Measurements from ENCODE around the gene CELF1.

Gene CELF1

GRCh38 chr11:47485107-47485506 lies 67.8 kb downstream of the CELF1 start:
- H3K27me3 ChIP-seq (ENCODE audit: insufficient read depth, low read depth, severe bottlenecking) = no peaks in the 10 kb centered on the region
- no peak overlapping the region for H3K4me3 ChIP-seq (ENCODE audit: low read depth, low read length)
- H3K36me3 ChIP-seq = peaks cover 74% of the 10 kb centered on the region
- TF ChIP-seq CTCF (IDR thresholded peaks at IDR 0.05; ENCODE audit: low read depth, low read length) = no peak
- H3K27ac ChIP-seq = no peak overlapping the region
- no peak for DNase-seq
- no peaks in the 10 kb centered on the region for H3K9me3 ChIP-seq (ENCODE audit: severe bottlenecking)

GRCh38 chr11:47483457-47483856 lies 69.5 kb downstream of the CELF1 start:
- DNase-seq = no peak
- Histone ChIP-seq H3K36me3 (peaks cover 82% of the 10 kb centered on the region), H3K9me3 (ENCODE audit: severe bottlenecking) (no peaks in the 10 kb centered on the region), H3K27ac (no peak overlapping the region), H3K4me3 (ENCODE audit: low read depth, low read length) (no peak overlapping the region), H3K27me3 (ENCODE audit: insufficient read depth, low read depth, severe bottlenecking) (no peaks in the 10 kb centered on the region)
- TF ChIP-seq CTCF (IDR thresholded peaks at IDR 0.05; ENCODE audit: low read depth, low read length) = no peak

- Histone ChIP-seq H3K27me3 (ENCODE audit: insufficient read depth, low read depth, severe bottlenecking) (no peaks in the 10 kb centered on the region), H3K9me3 (ENCODE audit: severe bottlenecking) (no peaks in the 10 kb centered on the region), H3K27ac (no peak overlapping the region), H3K36me3 (peaks cover 92% of the 10 kb centered on the region), H3K4me3 (ENCODE audit: low read depth, low read length) (no peak overlapping the region)
- DNase-seq = no peak
- TF ChIP-seq CTCF (IDR thresholded peaks at IDR 0.05; ENCODE audit: low read depth, low read length) = no peak
Measured at GRCh38 chr11:47480762-47481161, 72.2 kb downstream of the CELF1 start.

- Histone ChIP-seq H3K36me3 (peaks cover 94% of the 10 kb centered on the region), H3K4me3 (ENCODE audit: low read depth, low read length) (no peak overlapping the region), H3K27ac (no peak overlapping the region), H3K27me3 (ENCODE audit: insufficient read depth, low read depth, severe bottlenecking) (no peaks in the 10 kb centered on the region), H3K9me3 (ENCODE audit: severe bottlenecking) (no peaks in the 10 kb centered on the region)
- TF ChIP-seq CTCF (IDR thresholded peaks at IDR 0.05; ENCODE audit: low read depth, low read length) = no peak
- no peak for DNase-seq
Measured at GRCh38 chr11:47478651-47479329, 74.1 kb downstream of the CELF1 start.

GRCh38 chr11:47477753-47478152 lies 75.2 kb downstream of the CELF1 start:
- Histone ChIP-seq H3K9me3 (ENCODE audit: severe bottlenecking) (no peaks in the 10 kb centered on the region), H3K4me3 (ENCODE audit: low read depth, low read length) (no peak overlapping the region), H3K27me3 (ENCODE audit: insufficient read depth, low read depth, severe bottlenecking) (no peaks in the 10 kb centered on the region), H3K36me3 (peaks cover 94% of the 10 kb centered on the region), H3K27ac (no peak overlapping the region)
- TF ChIP-seq CTCF (IDR thresholded peaks at IDR 0.05; ENCODE audit: low read depth, low read length) = no peak
- DNase-seq = no peak

- Histone ChIP-seq H3K27ac (no peak overlapping the region), H3K36me3 (peaks cover 94% of the 10 kb centered on the region), H3K27me3 (ENCODE audit: insufficient read depth, low read depth, severe bottlenecking) (no peaks in the 10 kb centered on the region), H3K9me3 (ENCODE audit: severe bottlenecking) (no peaks in the 10 kb centered on the region), H3K4me3 (ENCODE audit: low read depth, low read length) (no peak overlapping the region)
- no peak for TF ChIP-seq CTCF (IDR thresholded peaks at IDR 0.05; ENCODE audit: low read depth, low read length)
- no peak for DNase-seq
Measured at GRCh38 chr11:47477323-47477722, 75.6 kb downstream of the CELF1 start.

Measured in WERI-Rb-1 (cell line).